Forelimb muscle (tissue), 1 donor: ENCODE data around the gene TREH. TPM values are rescaled to one million over a fixed set of nuclear protein-coding genes. Genes with fewer than 3 reads are reported as not detected.
"Not testable (repeated sequence)": the region's sequence is repeated elsewhere in the genome, so short reads cannot be mapped to it uniquely, and the experiment has no call there.

Source experiments
- DNase-seq: peaks from one replicate; pipeline ENCODE4 v3.0.0-alpha.2; 2013; ENCODE audit warnings: low read depth
- polyA plus RNA-seq: library from polyadenylated mRNA; unstranded; fragments of 120-200 nt; gene quantifications from one replicate; pipeline ENCODE4 v1.2.1, GENCODE V29; 2013; ENCODE audit not compliant: insufficient read length

Gene TREH
- polyA plus RNA-seq, 1 donor = 0.19 TPM

DNA sequence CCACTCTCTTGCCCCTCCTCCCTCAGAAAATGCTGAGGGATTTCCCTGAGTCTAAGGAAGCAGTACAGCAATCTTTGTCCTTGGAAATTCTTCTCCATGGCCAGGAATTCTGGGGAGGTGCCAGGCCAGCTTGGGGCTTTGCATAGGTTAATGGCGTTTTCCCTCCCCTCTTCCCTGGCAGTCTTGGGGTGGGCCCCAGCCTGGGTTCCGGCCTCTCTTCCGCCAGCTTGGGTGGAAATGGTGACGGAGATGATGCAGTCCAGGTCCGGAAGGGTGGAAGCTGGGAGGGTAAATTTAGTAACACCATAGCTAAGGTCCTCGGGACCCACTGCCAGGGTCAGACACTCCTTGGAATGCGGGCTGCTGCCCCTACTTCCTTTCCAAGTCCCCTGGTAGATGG, 67.1 kb downstream of the TREH start:
- no peak for DNase-seq

DNA sequence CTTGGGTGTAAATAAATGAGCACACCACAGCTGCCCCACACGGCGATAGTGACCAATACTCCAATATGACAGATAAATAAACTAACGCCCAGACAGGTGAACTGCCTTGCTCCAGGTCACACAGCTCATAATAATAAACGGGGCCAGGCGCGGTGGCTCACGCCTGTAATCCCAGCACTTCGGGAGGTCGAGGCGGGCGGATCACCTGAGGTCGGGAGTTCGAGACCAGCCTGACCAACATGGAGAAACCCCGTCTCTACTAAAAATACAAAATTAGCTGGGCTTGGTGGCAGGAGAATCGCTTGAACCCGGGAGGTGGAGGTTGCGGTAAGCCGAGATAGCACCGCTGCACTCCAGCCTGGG, 68.0 kb downstream of the TREH start:
- not testable (repeated sequence) for DNase-seq

DNA sequence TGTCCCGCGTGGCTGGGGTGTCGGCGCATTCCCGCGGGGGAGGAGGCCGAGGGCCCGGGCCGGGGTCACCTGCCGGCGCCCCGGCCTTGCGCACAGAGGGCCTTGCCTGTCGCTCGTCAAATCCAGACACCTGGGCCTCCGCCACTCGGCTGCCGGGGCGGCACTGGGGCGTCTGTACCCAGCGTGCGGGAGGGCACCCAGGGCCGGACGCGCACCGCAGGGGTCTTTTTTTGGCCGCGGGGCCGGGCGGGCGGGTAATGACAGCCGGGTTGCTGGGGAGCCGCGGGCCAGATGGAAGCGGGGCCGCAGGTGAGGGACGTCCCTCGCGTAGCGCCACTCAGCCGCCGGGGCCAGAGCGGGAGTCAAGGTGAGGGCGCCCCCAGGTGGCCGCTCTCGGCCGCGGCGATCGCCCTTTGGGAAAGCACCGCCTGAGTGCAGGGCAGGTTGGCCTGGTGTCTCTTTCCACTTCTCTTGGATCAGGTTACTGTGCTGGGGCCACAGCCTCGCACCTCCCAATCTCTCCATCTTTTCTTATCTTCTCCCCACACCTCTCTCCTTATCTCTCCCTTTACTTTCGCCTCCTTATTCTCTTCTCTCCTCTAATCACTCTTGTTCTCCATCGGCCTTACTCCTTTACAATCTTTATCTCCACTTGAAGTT, 68.5 kb downstream of the TREH start:
- DNase-seq = no peak

DNA sequence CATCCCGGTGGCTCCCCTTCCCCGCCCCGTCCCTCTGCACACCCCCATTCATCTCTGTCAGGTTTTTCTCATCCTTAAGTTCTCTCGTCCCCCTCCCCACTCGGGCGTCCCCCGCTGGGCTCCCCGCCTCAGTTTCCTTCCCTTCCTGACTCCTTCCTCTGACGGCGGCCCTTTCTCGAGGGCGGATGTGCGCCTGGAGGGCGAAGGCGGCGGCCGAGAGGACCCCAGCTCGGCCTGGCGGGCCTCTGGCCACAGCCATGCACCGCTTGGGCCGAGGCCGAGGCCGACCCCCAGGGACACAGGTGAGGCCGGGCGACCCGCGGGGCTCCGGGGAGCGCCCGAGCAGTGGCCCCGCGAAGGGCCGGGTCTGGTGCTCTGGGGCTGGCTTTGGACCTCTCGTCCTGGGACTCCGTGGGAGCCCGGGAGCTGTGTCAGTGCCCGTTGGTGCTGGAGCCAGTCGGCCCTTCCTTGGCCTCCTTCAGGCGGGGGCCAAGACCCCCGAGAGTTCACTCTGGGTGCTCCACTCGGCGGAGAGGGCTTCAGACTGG, 69.2 kb downstream of the TREH start:
- DNase-seq = no peak

DNA sequence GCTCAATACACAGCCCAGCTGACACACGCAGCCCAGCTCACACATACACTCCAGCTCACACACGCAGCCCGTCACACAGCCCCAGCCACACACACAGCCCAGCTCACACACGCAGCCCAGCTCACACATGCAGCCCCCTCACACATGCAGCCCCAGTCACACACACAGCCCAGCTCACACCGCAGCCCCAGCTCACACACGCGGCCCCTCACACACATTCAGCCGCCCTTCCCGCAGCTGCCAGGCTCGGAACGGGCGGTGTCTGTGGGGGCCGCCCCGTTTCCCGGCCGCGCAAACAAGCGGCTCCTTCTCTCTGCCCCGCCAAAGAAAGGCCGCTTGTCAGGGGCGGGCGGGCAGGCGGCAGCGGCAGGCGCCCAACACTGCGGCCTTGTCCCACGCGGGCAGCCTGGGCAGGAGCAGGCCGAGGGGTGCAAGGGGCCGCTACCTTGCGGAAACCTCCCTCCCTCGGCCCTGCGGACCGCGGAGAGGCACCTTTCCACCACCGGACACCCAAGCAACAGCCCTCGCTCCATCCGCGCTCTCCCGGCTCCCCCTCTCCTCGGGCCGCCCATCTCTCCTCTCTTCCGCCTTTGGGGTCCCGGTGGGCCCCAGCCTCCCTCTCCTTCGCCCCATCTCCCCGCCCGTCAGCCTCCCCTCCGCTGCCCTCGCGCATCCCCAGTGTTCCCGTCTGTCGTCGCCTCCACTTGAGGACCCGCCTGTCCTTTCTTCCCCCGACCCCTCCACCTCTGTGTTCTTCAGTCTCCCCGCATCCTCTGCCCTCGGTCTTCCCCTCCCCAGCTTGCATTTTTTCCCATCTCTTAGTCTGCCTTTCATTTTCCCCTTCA, 69.8 kb downstream of the TREH start:
- no peak for DNase-seq

DNA sequence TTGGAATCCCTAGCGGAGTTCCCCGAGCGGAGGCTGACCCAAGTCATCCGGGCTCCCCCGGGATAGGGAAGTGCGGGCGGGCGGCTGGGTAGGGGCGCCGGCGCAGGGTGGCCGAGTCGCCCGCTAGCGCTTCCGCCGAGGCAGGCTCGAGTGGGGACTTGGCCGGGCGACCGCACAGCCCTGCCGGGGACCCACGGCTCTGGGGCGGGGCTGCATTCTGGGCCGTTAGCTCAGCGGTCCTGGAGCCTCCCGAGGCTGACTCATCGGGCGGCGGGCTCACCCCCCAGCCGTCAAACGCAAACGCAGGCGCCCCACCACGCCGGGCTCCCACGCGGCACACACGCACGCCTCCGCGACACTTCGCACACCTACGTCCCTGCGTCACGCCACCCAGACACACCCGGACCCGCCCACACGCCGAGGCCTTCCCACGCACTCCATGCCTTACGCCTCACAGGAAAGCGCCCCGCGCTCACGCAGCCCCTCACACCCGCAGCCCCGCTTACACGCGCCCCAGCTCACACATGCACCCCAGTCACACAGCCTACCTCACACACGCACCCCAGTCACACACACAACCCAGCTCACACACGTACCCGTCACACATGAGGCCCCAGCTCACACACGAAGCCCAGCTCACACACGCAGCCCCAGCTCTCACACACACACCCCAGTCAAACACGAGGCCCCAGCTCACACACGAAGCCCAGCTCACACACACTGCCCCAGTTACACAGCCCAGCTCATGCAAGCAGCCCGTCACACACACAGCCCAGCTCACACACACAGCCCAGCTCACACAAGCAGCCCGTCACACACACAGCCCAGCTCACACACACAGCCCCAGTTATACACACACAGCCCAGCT, 70.9 kb downstream of the TREH start:
- DNase-seq = no peak

DNA sequence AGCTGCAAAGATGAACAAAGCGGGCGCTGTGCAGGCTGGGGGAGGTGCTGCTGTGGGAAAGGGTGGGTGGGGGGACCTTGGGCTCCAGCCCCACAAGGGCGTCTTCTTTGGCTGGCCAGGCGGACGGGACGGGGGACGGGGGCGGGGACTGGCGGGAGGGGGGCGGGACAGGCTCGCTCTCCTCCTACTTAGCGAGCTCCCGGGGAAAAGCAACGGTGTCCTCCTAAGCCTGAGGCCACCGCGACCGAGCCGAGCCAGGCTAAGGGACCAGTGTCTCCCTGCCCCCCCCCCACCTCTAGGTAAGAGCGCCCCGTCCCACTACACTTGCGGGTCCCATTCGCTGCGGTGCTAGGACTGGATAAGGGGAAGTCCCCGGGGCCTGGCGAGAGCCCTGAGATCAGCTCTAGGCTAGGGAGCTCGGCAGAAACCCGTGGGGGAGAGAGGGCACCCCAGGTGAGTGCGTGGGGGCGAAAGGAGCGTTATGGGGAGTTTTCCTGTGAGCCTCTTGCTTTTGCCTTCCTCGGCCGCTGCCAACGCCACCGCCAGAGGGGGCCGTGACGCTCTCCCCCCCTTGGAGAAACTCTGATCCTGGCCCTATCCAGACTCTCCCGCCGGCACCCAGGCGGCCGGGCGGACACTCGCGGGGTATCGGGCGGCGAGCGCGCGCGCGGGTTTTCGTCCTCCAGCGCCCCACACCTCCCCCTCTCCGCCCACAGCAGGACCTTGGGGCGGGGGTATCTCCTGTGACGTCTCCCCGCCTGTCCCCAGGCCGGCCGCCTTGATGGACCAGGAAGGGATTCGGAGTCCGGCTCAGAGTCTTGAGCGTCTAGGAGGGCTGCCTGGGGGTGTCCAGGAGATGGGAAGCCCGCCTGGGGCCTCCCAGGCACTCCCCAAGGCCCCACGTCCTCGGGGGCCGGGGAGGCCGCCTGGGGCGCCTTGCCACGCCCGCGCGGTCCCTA, 71.8 kb downstream of the TREH start, which contains the start of gene PHLDB1:
PHLDB1 (plus strand) TSS at position 215 of the 959 bp plus-strand sequence. CDS start 6,222 bp downstream, outside the sequence.
- no peak for DNase-seq

Other genes starting within 250 kb of the TREH start
- 28.7 TPM for gene KMT2A, start 243.2 kb downstream of the TREH start, polyA plus RNA-seq
- gene TTC36, start 152.2 kb downstream of the TREH start, polyA plus RNA-seq = 2.4 TPM
- gene TMEM25, start 148.5 kb downstream of the TREH start, polyA plus RNA-seq = 18.4 TPM
- gene IFT46, start 113.7 kb downstream of the TREH start, polyA plus RNA-seq = 20.9 TPM
- gene ARCN1, start 107.2 kb downstream of the TREH start, polyA plus RNA-seq = 113 TPM
- gene PHLDB1, start 72.0 kb downstream of the TREH start, polyA plus RNA-seq = 90.6 TPM
- gene DDX6, start 111.5 kb upstream of the TREH start, polyA plus RNA-seq = 66.9 TPM
- not detected for gene CXCR5, start 204.2 kb upstream of the TREH start, polyA plus RNA-seq
- gene BCL9L, start 246.3 kb upstream of the TREH start, polyA plus RNA-seq = 74.4 TPM